Stimulated activated naive CD8-positive, alpha-beta T cell treated with anti-CD3 and anti-CD28 coated beads, Interleukin-15, amount 100 ng/mL, for 72 hours (primary cell): ENCODE measurements around the gene IFRD1.

ENCODE experiments used
- ATAC-seq: fragments of 150-1000 bp; cut with Tn5 transposase; 2 replicates; pipeline ENCODE4 v1.10.0; 2021; ENCODE audit warnings: mild to moderate bottlenecking, moderate library complexity
- DNase-seq, 2 donors: peaks; one replicate each; pipeline ENCODE4 v3.0.0; 2021 to 2022
- H3K27ac Mint-ChIP-seq, 2 donors: one replicate each; pipeline ENCODE4 v1.8.0; 2022; ENCODE audit warnings: mild to moderate bottlenecking in 2 of 2, mixed read lengths in 2 of 2, moderate library complexity in 2 of 2
- H3K27me3 Mint-ChIP-seq: one replicate; pipeline ENCODE4 v1.8.0; 2022; ENCODE audit warnings: mixed read lengths
- H3K4me1 Mint-ChIP-seq: one replicate; pipeline ENCODE4 v1.8.0; 2022; ENCODE audit warnings: mild to moderate bottlenecking, mixed read lengths
- H3K4me3 Mint-ChIP-seq, 2 donors: one replicate each; pipeline ENCODE4 v1.8.0; 2022; ENCODE audit warnings: mild to moderate bottlenecking in 2 of 2, mixed read lengths in 2 of 2, moderate library complexity in 1 of 2
- H3K9me3 Mint-ChIP-seq, 2 donors: one replicate each; pipeline ENCODE4 v1.8.0; 2022; ENCODE audit warnings: mixed read lengths in 2 of 2

The IFRD1 gene

DNA sequence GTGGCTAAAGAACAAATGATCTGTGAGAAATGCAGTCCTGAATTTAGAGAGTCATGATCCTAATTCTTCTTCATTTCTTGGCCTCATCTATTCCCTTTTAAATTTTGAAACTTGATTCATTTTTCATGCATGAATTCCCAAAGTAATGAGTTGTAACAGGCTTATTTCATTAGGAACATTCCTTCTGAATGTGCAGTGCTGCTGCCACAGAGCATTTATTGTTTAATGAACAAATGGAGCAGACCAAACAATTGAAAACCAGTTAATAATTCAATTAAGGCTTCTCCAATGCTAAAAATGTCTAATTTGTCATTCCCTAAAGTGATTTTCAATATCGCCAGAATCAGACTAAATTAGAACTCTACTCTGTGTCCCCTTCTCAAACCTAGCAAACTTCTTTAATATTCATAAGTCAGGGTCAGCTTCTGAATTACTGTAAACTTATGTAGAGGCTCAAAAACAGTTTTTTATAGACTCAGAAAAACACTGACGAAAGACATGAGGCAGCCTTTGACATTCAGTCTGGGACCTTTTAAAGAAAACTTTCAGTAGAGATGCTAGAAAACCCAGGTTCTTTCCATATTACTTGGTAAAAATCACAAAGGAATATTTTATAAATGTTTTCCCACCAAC, 45.0 kb downstream of the IFRD1 start:
- no peaks in the 10 kb centered on the region for H3K9me3 Mint-ChIP-seq
- H3K27ac Mint-ChIP-seq, result no peak overlapping the region
- ATAC-seq, result no peak
- H3K4me1 Mint-ChIP-seq, result no peaks in the 10 kb centered on the region
- H3K27me3 Mint-ChIP-seq, result peaks cover 23% of the 10 kb centered on the region
- DNase-seq, result no peak
- no peak overlapping the region for H3K4me3 Mint-ChIP-seq

DNA sequence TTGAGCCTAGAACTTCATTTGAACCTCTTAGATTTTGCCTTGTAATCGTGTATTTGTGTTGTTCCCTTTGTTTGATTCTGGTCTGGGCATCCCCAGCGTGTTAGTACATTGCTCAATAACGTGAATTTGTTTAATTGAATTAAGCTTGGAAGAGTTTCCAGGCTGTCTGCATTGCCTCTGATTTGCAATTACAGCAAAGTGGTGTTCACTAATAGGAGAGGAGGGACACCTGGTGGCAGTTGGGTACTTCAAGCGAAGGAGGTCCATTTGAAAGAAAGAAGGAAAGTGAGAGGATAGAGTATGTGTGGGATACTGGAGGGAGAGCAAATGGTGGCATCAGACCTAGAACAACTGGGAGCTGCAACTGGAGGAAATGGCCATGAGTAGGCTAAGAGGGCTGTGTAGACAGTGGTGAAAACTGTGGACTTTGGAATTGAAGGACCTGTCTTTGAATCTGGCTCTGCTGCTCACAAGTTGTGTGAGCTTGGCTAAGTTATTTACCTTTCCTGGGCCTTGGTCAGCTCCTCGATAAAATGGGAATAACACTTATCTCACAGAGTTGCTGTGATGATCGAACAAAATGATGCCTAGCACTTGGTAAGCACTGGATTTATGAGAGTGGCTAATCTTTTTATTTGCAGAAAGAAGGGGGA, 45.7 kb downstream of the IFRD1 start:
- no peaks in the 10 kb centered on the region for H3K4me1 Mint-ChIP-seq
- no peak overlapping the region for H3K27ac Mint-ChIP-seq
- no peaks in the 10 kb centered on the region for H3K9me3 Mint-ChIP-seq
- H3K4me3 Mint-ChIP-seq, result no peak overlapping the region
- H3K27me3 Mint-ChIP-seq, result peaks cover 23% of the 10 kb centered on the region
- ATAC-seq (peak; percentile 55), DNase-seq (peak; percentile 9 to 28)

DNA sequence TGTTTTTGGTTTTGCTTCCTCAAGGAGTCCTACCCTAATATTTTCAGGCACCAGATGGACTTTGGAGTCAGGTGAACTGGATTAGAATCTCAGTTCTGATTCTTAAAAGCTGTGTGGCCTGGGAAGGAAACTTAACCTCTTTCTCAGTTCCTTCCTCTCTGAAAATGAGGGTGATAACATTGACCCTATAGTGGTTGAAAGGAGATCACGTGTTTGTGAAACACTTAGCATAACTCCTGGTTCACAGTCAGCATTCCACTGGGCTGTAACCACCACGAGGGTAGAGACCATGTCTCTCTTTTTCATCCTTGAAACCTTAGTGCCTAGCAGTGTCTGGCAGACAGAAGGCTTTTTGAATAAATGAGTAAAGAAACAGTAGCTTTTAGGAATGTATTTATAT, 47.2 kb downstream of the IFRD1 start:
- H3K4me1 Mint-ChIP-seq, result no peaks in the 10 kb centered on the region
- H3K4me3 Mint-ChIP-seq, result no peak overlapping the region
- H3K27me3 Mint-ChIP-seq, result peaks cover 23% of the 10 kb centered on the region
- H3K9me3 Mint-ChIP-seq, result no peaks in the 10 kb centered on the region
- DNase-seq (no peak), ATAC-seq (no peak)
- H3K27ac Mint-ChIP-seq, result no peak overlapping the region

DNA sequence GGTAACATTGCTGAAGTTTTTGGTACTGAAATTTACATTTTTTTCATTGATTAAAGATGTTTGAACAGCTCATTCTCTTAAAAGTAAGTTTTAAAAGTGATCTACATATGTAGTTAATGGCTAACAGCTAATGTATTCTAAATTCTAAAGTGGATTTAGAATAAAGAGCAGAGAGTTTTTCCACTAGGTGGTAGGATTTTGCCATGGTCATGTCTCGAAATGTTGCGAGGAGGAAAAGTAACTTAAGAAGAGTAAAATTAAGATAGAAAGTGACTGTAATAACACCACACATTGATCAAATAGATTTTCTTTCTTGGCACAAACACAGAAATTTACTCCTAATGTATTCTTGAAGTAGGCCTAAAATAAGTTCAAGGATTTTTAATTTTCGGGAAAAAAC, 50.4 kb downstream of the IFRD1 start:
- Mint-ChIP-seq H3K27me3 (peaks cover 23% of the 10 kb centered on the region), H3K9me3 (no peaks in the 10 kb centered on the region), H3K4me3 (no peak overlapping the region), H3K4me1 (no peaks in the 10 kb centered on the region), H3K27ac (no peak overlapping the region)
- ATAC-seq, result no peak
- DNase-seq, result no peak

DNA sequence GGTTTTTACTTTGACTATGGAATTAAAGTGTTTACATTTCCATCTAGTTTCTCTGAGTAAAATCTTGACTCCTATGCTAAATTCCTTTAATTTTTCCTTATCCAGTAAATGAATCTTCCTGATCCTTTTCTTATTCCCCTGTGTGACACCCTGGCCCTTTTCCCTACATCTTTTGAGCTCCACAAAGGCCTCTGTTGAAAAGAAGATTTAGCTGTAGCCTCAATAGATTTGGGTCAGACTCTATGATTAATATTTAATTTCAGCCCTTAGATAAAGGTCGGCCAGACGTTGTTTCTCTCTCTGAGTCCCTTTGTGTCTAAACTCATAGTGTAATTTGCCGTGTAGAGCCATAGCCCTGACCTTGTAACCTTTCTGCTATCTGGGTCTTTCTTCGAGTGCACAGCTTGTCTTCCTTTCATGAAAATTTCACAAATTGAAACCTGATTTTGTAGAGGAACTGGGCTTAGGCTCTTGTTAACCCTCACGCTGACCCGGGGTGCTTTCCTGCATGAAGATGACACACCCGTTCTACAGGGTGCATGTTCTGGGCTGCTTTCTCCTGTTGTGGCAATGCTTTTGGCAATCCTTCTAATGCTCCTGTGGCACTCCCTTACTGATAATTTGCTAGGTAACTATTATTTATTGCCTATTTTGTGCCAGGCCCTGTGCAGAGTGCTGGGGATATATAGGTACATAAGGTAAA, 51.7 kb downstream of the IFRD1 start:
- Mint-ChIP-seq H3K9me3 (no peaks in the 10 kb centered on the region), H3K4me1 (no peaks in the 10 kb centered on the region), H3K27me3 (peaks cover 15% of the 10 kb centered on the region), H3K27ac (no peak overlapping the region), H3K4me3 (no peak overlapping the region)
- no peak for DNase-seq
- ATAC-seq, result no peak

DNA sequence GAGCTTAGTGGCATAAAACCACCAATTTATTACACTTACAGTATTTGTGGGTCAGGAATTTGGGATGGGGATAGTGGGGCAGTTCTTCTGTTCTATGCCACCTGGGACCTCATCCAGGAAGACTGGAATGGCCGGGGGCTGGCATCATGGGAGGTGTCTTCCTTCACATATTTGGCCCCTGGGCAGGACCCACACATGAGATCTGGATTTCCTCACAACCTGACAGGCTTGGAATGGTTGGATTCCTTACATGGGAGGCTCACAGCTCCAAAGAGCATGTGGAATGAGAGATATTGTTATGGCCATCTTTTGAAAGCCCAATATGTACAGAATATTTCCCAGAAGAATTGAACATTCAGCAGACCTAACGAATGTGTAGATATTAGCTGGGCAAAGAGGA, 52.4 kb downstream of the IFRD1 start:
- no peaks in the 10 kb centered on the region for H3K9me3 Mint-ChIP-seq
- H3K27ac Mint-ChIP-seq, result no peak overlapping the region
- peaks cover 8% of the 10 kb centered on the region for H3K27me3 Mint-ChIP-seq
- no peaks in the 10 kb centered on the region for H3K4me1 Mint-ChIP-seq
- no peak for DNase-seq
- no peak for ATAC-seq
- no peak overlapping the region for H3K4me3 Mint-ChIP-seq

DNA sequence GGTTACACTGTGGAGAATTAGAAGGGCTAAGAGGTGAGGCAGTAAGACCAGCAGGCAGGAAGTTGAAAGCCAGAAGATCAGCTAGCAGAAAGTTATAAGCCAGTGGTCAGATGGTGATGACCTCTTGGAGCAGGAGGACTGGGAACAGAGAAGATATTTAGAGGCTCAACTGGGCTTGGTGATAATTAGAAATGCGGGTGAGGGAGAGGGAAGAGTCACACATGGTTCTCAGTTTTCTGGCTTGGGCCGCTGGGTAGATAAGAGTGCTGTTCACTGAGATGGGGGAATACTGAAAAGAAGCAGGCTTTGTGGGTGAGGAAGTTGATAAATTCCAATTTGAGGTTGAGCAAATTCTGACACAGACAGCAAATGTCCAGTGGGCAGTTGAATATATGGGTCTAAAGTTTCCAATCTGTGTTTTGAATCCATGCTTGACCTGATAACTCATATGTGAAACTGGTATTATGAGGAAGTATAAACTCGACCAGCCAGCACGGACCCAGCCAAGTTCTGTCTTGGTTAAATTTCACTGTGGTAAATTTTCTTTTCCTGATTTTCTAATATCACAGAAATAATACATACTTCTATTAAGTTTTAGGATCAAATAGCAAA, 53.2 kb downstream of the IFRD1 start:
- H3K9me3 Mint-ChIP-seq, result no peaks in the 10 kb centered on the region
- no peak overlapping the region for H3K4me3 Mint-ChIP-seq
- no peaks in the 10 kb centered on the region for H3K4me1 Mint-ChIP-seq
- peaks cover 7% of the 10 kb centered on the region for H3K27me3 Mint-ChIP-seq
- no peak overlapping the region for H3K27ac Mint-ChIP-seq
- DNase-seq (no peak), ATAC-seq (no peak)

DNA sequence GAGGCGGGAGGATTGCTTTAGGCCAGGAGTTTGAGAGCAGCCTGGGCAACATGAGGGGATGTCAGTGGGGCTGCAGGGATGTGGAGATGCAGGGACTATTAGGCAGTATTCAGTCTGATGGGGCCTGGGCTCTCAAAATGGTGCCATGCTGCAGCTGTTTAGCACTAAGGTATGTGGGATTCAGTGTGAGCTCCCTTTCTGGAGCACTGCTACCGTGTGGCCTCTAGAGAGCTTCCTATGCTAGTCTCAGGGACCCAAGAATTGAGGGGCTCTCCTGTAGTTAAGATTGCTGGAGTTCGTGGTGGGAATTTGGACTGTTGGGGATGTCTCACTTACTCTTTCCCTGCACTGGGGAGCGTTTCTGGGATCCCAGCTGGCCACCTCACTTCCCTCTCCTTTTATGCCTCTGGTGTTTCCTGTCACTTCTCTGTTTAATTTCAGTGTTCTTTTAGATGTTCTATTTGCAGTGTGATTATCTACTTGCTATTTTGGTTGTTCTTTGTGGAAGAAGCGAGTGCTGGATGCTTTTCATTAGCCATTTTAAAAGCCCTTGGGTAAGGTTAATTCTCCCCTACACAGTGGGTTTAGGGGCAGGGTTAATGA, 53.9 kb downstream of the IFRD1 start:
- H3K27me3 Mint-ChIP-seq, result peaks cover 6% of the 10 kb centered on the region
- no peaks in the 10 kb centered on the region for H3K9me3 Mint-ChIP-seq
- no peak for ATAC-seq

DNA sequence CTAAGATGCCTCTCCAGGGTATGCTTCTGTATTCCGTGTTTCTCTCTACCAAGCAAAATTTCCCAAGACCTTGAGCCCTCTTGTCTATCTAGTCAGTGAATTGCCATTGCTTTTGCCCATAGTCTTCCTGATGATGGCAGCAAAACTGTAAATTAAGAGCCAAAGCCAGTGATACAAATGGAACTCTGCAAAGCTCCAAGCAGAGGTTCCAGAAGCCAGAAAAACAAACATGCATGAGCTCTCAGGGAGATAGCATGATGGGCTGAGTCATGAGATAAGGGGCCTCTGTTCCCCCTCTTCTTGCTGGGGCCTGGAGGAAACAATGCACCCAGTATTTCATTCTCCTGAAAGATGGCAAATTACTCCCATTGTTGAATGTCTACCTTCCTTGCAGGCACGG, 55.2 kb downstream of the IFRD1 start:
- no peak for DNase-seq
- peaks cover 10% of the 10 kb centered on the region for H3K4me1 Mint-ChIP-seq
- H3K27ac Mint-ChIP-seq, result no peak overlapping the region
- no peak for ATAC-seq
- H3K27me3 Mint-ChIP-seq, result peaks cover 7% of the 10 kb centered on the region
- H3K9me3 Mint-ChIP-seq, result no peaks in the 10 kb centered on the region
- H3K4me3 Mint-ChIP-seq, result no peak overlapping the region

More for the DNA sequence above, 53.9 kb downstream of the IFRD1 start:
- Mint-ChIP-seq H3K4me3 (no peak overlapping the region), H3K27ac (no peak overlapping the region), H3K4me1 (no peaks in the 10 kb centered on the region)
- no peak for DNase-seq

DNA sequence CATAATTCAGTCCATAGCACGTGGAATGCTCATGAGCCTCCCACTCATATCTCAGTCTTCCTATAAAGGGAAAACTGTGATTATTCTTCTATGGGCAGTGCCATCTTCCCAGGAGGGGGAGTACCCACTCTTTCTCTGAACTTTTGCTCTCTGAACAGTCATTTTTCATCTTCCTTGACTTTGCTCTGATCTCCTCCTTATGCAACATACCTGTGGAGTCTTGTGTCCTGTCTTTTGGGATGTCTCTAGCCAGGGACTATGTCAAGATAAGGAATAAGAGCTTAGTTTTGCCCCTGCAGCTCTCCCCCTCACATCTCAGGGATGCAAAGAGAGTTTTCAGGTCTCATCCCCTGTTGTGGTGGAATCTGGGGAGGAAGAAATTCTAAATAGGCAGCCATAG, 58.1 kb downstream of the IFRD1 start:
- no peaks in the 10 kb centered on the region for H3K9me3 Mint-ChIP-seq
- ATAC-seq (no peak), DNase-seq (no peak)
- H3K4me1 Mint-ChIP-seq, result peaks cover 16% of the 10 kb centered on the region
- no peak overlapping the region for H3K27ac Mint-ChIP-seq
- H3K27me3 Mint-ChIP-seq, result peaks cover 13% of the 10 kb centered on the region
- H3K4me3 Mint-ChIP-seq, result no peak overlapping the region

DNA sequence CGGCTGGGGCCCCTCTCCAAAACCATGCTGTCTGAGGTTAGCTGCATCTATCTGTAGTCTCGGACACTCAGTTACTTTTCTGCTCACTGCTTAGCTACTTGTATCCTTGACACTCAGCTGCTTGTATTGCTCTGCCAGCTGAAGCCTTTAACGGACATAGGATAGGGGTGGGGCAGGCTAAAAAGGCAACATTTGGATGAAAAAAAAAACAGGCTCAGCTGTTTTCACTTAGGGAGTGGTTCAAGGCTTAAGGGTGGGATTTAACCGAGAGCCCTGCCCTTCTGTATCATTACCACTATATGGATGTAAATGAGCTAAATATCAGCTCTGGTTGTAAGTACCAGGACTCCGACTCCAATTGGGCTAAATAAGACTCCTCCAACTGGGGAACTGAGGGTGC, 59.1 kb downstream of the IFRD1 start:
- H3K4me1 Mint-ChIP-seq, result peaks cover 16% of the 10 kb centered on the region

DNA sequence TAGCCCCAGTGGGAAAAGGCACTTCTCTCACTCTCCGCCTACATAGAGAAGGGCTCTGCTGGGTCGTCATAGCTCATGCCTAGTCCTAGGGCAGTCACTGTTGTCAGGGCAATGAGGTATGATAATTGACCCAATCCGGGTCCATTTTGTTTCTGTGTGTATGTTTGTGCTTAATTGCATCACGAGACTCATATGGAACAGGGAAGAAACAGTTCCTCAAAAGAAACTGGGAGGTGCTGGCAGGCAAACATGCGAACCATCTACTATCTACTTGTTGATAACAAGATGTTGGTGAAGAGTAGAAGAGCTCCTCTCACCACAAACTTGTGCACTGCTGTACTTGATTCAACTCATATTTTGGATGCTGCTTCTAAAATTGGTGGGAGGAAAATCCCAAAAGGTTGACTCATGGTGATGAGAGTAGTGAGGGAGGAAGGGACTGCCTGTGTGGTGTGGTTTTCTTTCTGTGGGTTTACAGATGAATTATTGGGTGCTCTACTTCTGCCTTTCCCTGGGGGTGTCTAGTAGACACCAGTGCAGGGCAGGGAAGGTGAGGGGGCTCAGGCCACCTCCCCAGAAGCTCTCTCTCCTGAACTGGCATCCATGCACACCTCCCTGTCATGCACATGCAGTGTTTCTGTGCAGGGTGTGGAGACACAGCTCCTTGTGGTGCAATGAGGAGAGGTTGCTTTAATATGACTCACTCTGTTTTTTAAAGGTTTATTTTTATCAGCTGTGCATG, 59.9 kb downstream of the IFRD1 start:
- DNase-seq (peak; percentile 7 to 34), ATAC-seq (peak; percentile 86)
- Mint-ChIP-seq H3K4me3 (peak overlapping the region in 1 of 2 donors; percentile 3), H3K27me3 (peaks cover 15% of the 10 kb centered on the region), H3K4me1 (peaks cover 16% of the 10 kb centered on the region), H3K27ac (peak overlapping the region in 1 of 2 donors; percentile 49), H3K9me3 (no peaks in the 10 kb centered on the region)

More for the DNA sequence above, 59.1 kb downstream of the IFRD1 start:
- H3K27me3 Mint-ChIP-seq, result peaks cover 13% of the 10 kb centered on the region
- H3K27ac Mint-ChIP-seq, result no peak overlapping the region
- no peaks in the 10 kb centered on the region for H3K9me3 Mint-ChIP-seq
- no peak overlapping the region for H3K4me3 Mint-ChIP-seq
- ATAC-seq (no peak), DNase-seq (no peak)

DNA sequence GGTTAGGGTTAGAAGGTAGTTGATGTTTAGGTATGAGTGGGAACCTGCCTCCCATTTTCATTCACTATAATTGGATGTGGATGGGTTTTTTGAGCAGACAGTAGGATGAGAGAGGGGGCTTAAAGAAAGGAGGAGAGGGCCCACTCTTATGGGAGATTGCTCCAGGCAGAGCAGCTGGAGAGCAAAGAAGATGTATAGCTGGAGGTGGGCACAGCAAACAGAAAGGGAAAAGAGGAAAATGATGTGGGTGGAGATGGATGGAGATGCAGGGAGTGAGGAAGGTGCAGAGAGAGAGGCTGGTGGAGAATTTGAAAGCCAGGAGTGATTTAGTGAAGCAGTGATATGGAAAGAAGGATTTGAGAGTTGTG, 60.5 kb downstream of the IFRD1 start:
- Mint-ChIP-seq H3K27me3 (peaks cover 20% of the 10 kb centered on the region), H3K4me1 (peaks cover 16% of the 10 kb centered on the region), H3K4me3 (peak overlapping the region in 1 of 2 donors; percentile 3), H3K9me3 (no peaks in the 10 kb centered on the region), H3K27ac (peak overlapping the region in 1 of 2 donors; percentile 1)
- DNase-seq (no peak), ATAC-seq (no peak)

DNA sequence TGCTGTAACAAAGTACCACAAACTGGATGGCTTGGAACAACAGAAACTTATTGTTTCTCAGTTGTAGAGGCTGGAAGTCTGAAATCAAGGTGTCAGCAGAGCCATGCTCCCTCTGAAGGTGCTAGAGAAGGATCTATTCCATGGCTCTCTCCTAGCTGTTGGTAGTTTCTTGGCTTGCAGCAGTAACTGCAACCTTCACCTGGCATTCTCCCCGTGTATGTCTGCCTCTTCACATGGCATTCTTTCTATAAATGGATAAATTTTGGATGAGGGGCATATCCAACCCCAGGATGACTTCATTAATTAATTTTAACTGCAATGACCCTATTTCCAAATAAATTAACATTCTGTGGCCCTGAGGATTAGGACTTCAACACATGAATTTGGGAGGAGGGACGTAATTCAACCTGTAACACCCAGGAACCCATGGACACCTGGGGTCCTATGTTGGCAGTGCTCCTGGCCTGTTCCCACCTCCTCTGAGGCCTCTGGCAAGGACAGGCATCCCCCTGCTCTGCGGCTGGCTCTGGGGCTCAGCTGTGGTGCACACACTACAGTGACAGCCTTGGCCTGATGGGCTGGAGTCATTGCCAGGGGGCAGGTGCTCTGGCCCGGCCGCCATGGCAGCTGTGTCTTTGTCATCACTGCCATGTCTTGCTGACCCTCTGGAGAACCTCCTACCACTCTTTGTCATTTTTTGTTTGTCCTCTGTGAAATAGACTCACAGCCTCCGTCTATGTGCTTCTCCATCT, 61.4 kb downstream of the IFRD1 start:
- no peak overlapping the region for H3K27ac Mint-ChIP-seq
- H3K9me3 Mint-ChIP-seq, result no peaks in the 10 kb centered on the region
- H3K27me3 Mint-ChIP-seq, result peaks cover 29% of the 10 kb centered on the region
- ATAC-seq, result no peak
- peaks cover 16% of the 10 kb centered on the region for H3K4me1 Mint-ChIP-seq
- no peak for DNase-seq
- H3K4me3 Mint-ChIP-seq, result no peak overlapping the region
